ENCODE data around the gene EBLN2.

The EBLN2 gene

GRCh38 chr3:73026760-73027113 lies 34.7 kb upstream of the EBLN2 start:
- DNase-seq (ENCODE audit: low spot score): no peak
- in situ Hi-C loops (cut with MboI; ENCODE audit: low sequenced_read_pairs, unreplicated experiment): no loop called here
- no peak for TF ChIP-seq CTCF (IDR thresholded peaks at IDR 0.05; ENCODE audit: borderline replicate concordance, control extremely low read depth, extremely low read depth, insufficient read depth, missing control alignments)

- TF ChIP-seq CTCF (IDR thresholded peaks at IDR 0.05; ENCODE audit: borderline replicate concordance, control extremely low read depth, extremely low read depth, insufficient read depth, missing control alignments): no peak
- no peak for DNase-seq (ENCODE audit: low spot score)
- in situ Hi-C loops (cut with MboI; ENCODE audit: low sequenced_read_pairs, unreplicated experiment): no loop called here
Measured at GRCh38 chr3:73028803-73029202, 32.7 kb upstream of the EBLN2 start.

GRCh38 chr3:73029321-73029796 lies 32.1 kb upstream of the EBLN2 start:
- DNase-seq (ENCODE audit: low spot score): no peak
- TF ChIP-seq CTCF (IDR thresholded peaks at IDR 0.05; ENCODE audit: borderline replicate concordance, control extremely low read depth, extremely low read depth, insufficient read depth, missing control alignments): no peak
- in situ Hi-C loops (cut with MboI; ENCODE audit: low sequenced_read_pairs, unreplicated experiment): no loop called here

- DNase-seq (ENCODE audit: low spot score): no peak
- TF ChIP-seq CTCF (IDR thresholded peaks at IDR 0.05; ENCODE audit: borderline replicate concordance, control extremely low read depth, extremely low read depth, insufficient read depth, missing control alignments): no peak
- in situ Hi-C loops (cut with MboI; ENCODE audit: low sequenced_read_pairs, unreplicated experiment): no loop called here
Measured at GRCh38 chr3:73030073-73030597, 31.3 kb upstream of the EBLN2 start.

- in situ Hi-C loops (cut with MboI; ENCODE audit: low sequenced_read_pairs, unreplicated experiment): no loop called here
- DNase-seq (ENCODE audit: low spot score): no peak
- TF ChIP-seq CTCF (IDR thresholded peaks at IDR 0.05; ENCODE audit: borderline replicate concordance, control extremely low read depth, extremely low read depth, insufficient read depth, missing control alignments): no peak
Measured at GRCh38 chr3:73031573-73032103, 29.8 kb upstream of the EBLN2 start.

GRCh38 chr3:73036694-73037591 lies 24.5 kb upstream of the EBLN2 start:
- TF ChIP-seq CTCF (IDR thresholded peaks at IDR 0.05; ENCODE audit: borderline replicate concordance, control extremely low read depth, extremely low read depth, insufficient read depth, missing control alignments): no peak
- DNase-seq (ENCODE audit: low spot score): no peak
- in situ Hi-C loops (cut with MboI; ENCODE audit: low sequenced_read_pairs, unreplicated experiment): no loop called here

All from GM13976 (cell line).